OCI-LY7 (cell line): Measurements from ENCODE around the gene ATG9B. TPM values are rescaled to one million over a fixed set of nuclear protein-coding genes. Genes with fewer than 3 reads are reported as not detected.
"Not testable (repeated sequence)": the region's sequence is repeated elsewhere in the genome, so short reads cannot be mapped to it uniquely, and the experiment has no call there.

Experiments used
- BruUV-seq: library from RNA; stranded (reverse); fragments of 400-500 nt; replicated peaks from 2 replicates; lab custom pipeline; 2021; lab: Mats Ljungman, UMichigan
- CTCF ChIA-PET: fragments of 300-600 bp; sonication (Branson Sonifier 250); formaldehyde crosslinking; loops from one replicate; lab custom pipeline; 2022; ENCODE audit warnings: antibody characterized with exemption; ENCODE audit not compliant: unreplicated experiment; lab: Charles Lee
- POLR2A ChIA-PET: fragments of 300-600 bp; sonication (Branson Sonifier 250); formaldehyde crosslinking; loops from one replicate; lab custom pipeline; 2022; ENCODE audit warnings: antibody characterized with exemption; lab: Charles Lee
- DNase-seq: peaks from one replicate; pipeline ENCODE4 v3.0.0-alpha.2; 2015; ENCODE audit warnings: low spot score
- H2AFZ ChIP-seq: fragments of 200-600 bp; sonication (generic), shearing (Covaris generic); 2 replicates; pipeline ENCODE4 v1.6.1; 2014; ENCODE audit warnings: mild to moderate bottlenecking, antibody characterized with exemption, low read length, moderate library complexity
- H3K27ac ChIP-seq: fragments of 200-600 bp; sonication (generic); 2 replicates; pipeline ENCODE4 v1.5.1; 2014; ENCODE audit warnings: mixed run types, low read depth, mild to moderate bottlenecking, moderate library complexity, low read length, inconsistent platforms; ENCODE audit not compliant: poor library complexity, severe bottlenecking
- H3K36me3 ChIP-seq: fragments of 200-600 bp; sonication (generic); 2 replicates; pipeline ENCODE4 v1.6.1; 2014; ENCODE audit warnings: mild to moderate bottlenecking, antibody characterized with exemption, low read length, moderate library complexity, mixed read lengths; ENCODE audit not compliant: insufficient read depth
- H3K4me1 ChIP-seq: fragments of 200-600 bp; sonication (generic); 2 replicates; pipeline ENCODE4 v1.5.1; 2014; ENCODE audit warnings: mild to moderate bottlenecking, low read length; ENCODE audit not compliant: insufficient read depth, poor library complexity, severe bottlenecking
- H3K4me2 ChIP-seq: fragments of 200-600 bp; sonication (generic); 2 replicates; pipeline ENCODE4 v1.6.1; 2014; ENCODE audit warnings: mild to moderate bottlenecking, low read length
- H3K4me3 ChIP-seq: fragments of 200-600 bp; sonication (generic); 2 replicates; pipeline ENCODE4 v1.5.1; 2014; ENCODE audit warnings: mild to moderate bottlenecking, low read depth, low read length; ENCODE audit not compliant: poor library complexity, severe bottlenecking
- H3K79me2 ChIP-seq: fragments of 200-600 bp; sonication (generic); 2 replicates; pipeline ENCODE4 v1.6.1; 2016; ENCODE audit warnings: low read depth, mild to moderate bottlenecking, low read length, moderate library complexity, mixed read lengths; ENCODE audit not compliant: insufficient read depth
- H3K9me2 ChIP-seq: fragments of 200-600 bp; sonication (generic); 2 replicates; pipeline ENCODE4 v1.6.1; 2016; ENCODE audit warnings: mild to moderate bottlenecking, low read length, mixed read lengths; ENCODE audit not compliant: insufficient read depth
- H3K9me3 ChIP-seq: fragments of 200-600 bp; sonication (generic); 2 replicates; pipeline ENCODE4 v1.6.1; 2014; ENCODE audit warnings: mild to moderate bottlenecking, mixed run types, low read length, mixed read lengths
- H4K20me1 ChIP-seq: fragments of 200-600 bp; sonication (generic); 2 replicates; pipeline ENCODE4 v1.6.1; 2014; ENCODE audit warnings: mild to moderate bottlenecking, antibody characterized with exemption, low read length, moderate library complexity, mixed read lengths; ENCODE audit not compliant: insufficient read depth
- EZH2phosphoT487 ChIP-seq: fragments of 200-600 bp; sonication (generic); IDR thresholded peaks from 2 replicates; pipeline ENCODE4 v1.6.1; 2018; ENCODE audit warnings: low read depth, borderline replicate concordance, mild to moderate bottlenecking, mixed run types, antibody characterized with exemption, low read length, moderate library complexity, mixed read lengths
- intact Hi-C: fragments of 100-400 bp; cut with micrococcal nuclease; formaldehyde crosslinking; loops from one replicate; pipeline ENCODE4 v1.10.0; 2022; ENCODE audit not compliant: unreplicated experiment
- total RNA-seq, 2 experiments: library from RNA; depleted of rRNA in 1 of 2; stranded (reverse); fragments of >200 nt in 1 of 2; shearing (Covaris generic) in 1 of 2; gene quantifications; 2 replicates each; pipeline ENCODE4 v1.2.3, GENCODE V29; 2014 to 2022
- TF ChIP-seq, protein P1 (sequence below): fragments of 200-600 bp; sonication (generic); conservative IDR thresholded peaks from 2 replicates; pipeline ENCODE4 v1.5.1; 2014; ENCODE audit warnings: mild to moderate bottlenecking, antibody characterized with exemption, low read length, moderate library complexity, mixed read lengths

Gene ATG9B
- total RNA-seq, 2 experiments from 2014 or later = 0.97 to 1.1 TPM

DNA sequence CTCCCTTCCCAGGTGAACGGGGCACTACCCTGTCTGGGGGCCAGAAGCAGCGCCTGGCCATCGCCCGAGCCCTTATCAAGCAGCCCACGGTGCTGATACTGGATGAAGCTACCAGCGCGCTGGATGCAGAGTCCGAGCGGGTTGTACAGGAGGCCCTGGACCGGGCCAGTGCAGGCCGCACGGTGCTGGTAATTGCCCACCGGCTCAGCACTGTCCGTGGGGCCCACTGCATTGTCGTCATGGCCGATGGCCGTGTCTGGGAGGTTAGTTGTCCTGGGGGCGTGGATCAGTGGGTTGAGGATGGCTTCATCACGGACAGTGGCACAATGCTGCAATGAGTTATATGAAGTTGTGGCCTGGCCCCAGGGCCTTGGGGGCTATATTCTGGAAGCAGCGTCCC, 19.7 kb upstream of the ATG9B start:
- Histone ChIP-seq H3K4me2 (no peak overlapping the region), H3K36me3 (no peaks in the 10 kb centered on the region), H4K20me1 (no peaks in the 10 kb centered on the region), H3K27ac (no peak overlapping the region), H2AFZ (no peak overlapping the region), H3K9me3 (no peaks in the 10 kb centered on the region), H3K9me2 (no peaks in the 10 kb centered on the region), H3K79me2 (no peaks in the 10 kb centered on the region), H3K4me1 (no peaks in the 10 kb centered on the region), H3K4me3 (no peak overlapping the region)
- DNase-seq = no peak
- TF ChIP-seq, protein P1, sequence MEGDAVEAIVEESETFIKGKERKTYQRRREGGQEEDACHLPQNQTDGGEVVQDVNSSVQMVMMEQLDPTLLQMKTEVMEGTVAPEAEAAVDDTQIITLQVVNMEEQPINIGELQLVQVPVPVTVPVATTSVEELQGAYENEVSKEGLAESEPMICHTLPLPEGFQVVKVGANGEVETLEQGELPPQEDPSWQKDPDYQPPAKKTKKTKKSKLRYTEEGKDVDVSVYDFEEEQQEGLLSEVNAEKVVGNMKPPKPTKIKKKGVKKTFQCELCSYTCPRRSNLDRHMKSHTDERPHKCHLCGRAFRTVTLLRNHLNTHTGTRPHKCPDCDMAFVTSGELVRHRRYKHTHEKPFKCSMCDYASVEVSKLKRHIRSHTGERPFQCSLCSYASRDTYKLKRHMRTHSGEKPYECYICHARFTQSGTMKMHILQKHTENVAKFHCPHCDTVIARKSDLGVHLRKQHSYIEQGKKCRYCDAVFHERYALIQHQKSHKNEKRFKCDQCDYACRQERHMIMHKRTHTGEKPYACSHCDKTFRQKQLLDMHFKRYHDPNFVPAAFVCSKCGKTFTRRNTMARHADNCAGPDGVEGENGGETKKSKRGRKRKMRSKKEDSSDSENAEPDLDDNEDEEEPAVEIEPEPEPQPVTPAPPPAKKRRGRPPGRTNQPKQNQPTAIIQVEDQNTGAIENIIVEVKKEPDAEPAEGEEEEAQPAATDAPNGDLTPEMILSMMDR = no peak
- TF ChIP-seq EZH2phosphoT487 = no peak
- intact Hi-C loops = no loop called here
- ChIA-PET CTCF (no interaction called here), POLR2A (no interaction called here)
- no TSS peak for BruUV-seq

DNA sequence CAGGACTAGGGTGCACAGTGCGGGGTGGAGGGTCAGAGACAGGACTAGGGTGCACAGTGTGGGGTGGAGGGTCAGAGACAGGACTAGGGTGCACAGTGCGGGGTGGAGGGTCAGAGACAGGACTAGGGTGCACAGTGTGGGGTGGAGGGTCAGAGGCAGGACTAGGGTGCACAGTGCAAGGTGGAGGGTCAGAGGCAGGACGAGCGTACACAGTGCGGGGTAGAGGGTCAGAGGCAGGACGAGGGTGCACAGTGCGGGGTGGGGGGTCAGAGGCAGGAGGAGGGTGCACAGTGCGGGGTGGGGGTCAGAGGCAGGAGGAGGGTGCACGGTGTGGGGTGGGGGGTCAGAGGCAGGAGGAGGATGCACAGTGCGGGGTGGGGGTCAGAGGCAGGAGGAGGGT, 19.2 kb upstream of the ATG9B start:
- H3K4me3 ChIP-seq, H4K20me1 ChIP-seq, BruUV-seq, DNase-seq, CTCF ChIA-PET, intact Hi-C loops, POLR2A ChIA-PET, H3K9me2 ChIP-seq, H3K9me3 ChIP-seq, H3K27ac ChIP-seq, H3K79me2 ChIP-seq, H2AFZ ChIP-seq, H3K36me3 ChIP-seq, H3K4me2 ChIP-seq, H3K4me1 ChIP-seq: not testable (repeated sequence)

DNA sequence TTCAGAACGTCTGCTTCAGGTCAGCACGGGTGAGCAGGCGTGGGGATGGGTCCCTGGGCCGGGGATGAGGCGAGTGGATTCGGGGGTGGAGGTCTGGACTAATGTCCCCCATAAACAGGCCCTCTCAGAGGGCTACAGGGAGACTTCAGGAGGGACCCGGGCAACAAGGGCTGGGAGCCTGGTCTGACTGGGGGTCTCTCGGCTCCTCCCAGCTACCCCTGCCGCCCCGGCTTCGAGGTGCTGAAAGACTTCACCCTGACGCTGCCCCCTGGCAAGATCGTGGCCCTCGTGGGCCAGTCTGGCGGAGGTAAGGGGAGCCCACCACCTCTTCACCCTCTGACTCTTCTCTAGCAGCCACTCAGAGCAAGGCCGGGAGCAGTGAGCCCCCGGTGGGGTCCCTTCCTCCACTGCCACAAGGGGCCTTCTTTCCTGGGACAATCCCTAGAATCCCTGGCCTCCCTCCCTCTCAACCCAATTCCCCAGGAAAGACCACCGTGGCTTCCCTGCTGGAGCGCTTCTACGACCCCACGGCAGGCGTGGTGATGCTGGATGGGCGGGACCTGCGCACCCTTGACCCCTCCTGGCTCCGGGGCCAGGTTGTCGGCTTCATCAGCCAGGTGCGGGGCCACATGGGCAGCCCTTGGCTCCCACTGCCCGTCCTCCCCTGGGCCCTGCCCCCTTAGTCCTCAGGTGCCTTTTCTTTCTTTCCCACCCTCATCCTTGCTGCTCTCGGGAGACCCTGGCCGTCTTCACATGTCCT, 16.5 kb upstream of the ATG9B start:
- no peaks in the 10 kb centered on the region for H3K79me2 ChIP-seq
- no peak overlapping the region for H3K4me2 ChIP-seq
- no peak overlapping the region for H3K27ac ChIP-seq
- H3K4me3 ChIP-seq = no peak overlapping the region
- TF ChIP-seq, protein P1 = no peak
- no peak for TF ChIP-seq EZH2phosphoT487
- ChIA-PET CTCF (no interaction called here), POLR2A (no interaction called here)
- H4K20me1 ChIP-seq = no peaks in the 10 kb centered on the region
- BruUV-seq = no TSS peak
- intact Hi-C loops = no loop called here
- H2AFZ ChIP-seq = no peak overlapping the region
- H3K9me2 ChIP-seq = no peaks in the 10 kb centered on the region
- H3K4me1 ChIP-seq = no peaks in the 10 kb centered on the region
- H3K36me3 ChIP-seq = peaks cover 14% of the 10 kb centered on the region
- H3K9me3 ChIP-seq = no peaks in the 10 kb centered on the region
- DNase-seq = no peak
